OCI-LY7 (cell line): Measurements from ENCODE around the gene ERN1.

Experiments
- CTCF ChIP-seq: fragments of 200-600 bp; sonication (generic); conservative IDR thresholded peaks from 2 replicates; pipeline ENCODE4 v1.5.1; 2014; ENCODE audit warnings: mild to moderate bottlenecking, antibody characterized with exemption, low read length, moderate library complexity, mixed read lengths
- EZH2phosphoT487 ChIP-seq: fragments of 200-600 bp; sonication (generic); IDR thresholded peaks from 2 replicates; pipeline ENCODE4 v1.6.1; 2018; ENCODE audit warnings: low read depth, borderline replicate concordance, mild to moderate bottlenecking, mixed run types, antibody characterized with exemption, low read length, moderate library complexity, mixed read lengths

DNA sequence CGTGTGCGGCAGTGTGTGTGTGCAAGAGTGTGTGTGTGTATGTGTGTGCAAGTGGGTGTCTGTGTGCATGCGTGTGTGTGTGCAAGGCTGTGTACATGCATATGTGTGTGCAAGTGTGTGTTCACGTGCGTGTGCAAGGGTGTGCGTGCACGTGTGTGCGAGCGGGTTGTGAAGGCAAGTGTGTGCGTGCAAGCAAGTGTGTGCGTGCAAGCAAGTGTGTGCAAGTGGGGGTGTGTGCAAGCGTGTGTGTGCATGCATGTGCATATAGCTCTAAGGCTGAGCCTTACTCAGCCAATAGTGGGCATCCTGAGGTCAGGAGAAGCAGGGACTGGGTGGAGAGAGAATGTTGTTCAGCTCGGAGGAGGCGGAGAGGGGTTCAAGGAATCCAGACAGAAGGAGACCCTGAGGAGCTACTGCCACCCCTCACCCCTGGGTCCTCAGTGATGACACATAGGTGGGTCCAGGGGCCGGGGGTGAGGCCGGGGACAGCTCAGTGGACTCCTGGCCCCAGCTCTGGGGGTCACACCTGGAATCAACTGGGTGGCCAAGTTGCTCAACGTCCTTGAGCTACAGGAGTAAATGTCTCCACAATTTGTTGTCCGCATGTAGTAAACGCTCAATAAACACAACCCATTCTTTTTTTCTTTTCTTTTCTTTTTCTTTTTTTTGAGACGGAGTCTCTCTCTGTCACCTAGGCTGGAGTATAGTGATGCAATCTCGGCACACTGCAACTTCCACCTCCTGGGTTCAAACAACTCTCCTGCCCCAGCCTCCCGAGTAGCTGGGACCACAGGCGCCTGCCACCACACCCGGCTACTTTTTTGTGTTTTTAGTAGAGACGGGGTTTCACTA is 130.0 kb downstream of the ERN1 start:
- TF ChIP-seq CTCF (no peak), EZH2phosphoT487 (no peak)
